DMS79 treated with DMSO at 0.1 percent for 48 hours (cell line): Measurements from ENCODE around the gene RBM43.

Source experiments
- DNase-seq: peaks from one replicate; lab custom pipeline; 2025; lab: John Stamatoyannopoulos, UW

RBM43 gene

GRCh38 chr2:151217343-151217742, 44.3 kb downstream of the RBM43 start:
- DNase-seq = no peak

- DNase-seq = no peak
These were observed 54.6 kb downstream of the RBM43 start for GRCh38 chr2:151207100-151207499.

GRCh38 chr2:151206446-151206968, 55.2 kb downstream of the RBM43 start:
- no peak for DNase-seq

GRCh38 chr2:151205571-151205970, 56.1 kb downstream of the RBM43 start:
- no peak for DNase-seq

- no peak for DNase-seq
These were observed 56.9 kb downstream of the RBM43 start for GRCh38 chr2:151204756-151205155.

GRCh38 chr2:151200844-151201243, 60.8 kb downstream of the RBM43 start:
- DNase-seq = no peak

GRCh38 chr2:151200277-151200676, 61.4 kb downstream of the RBM43 start:
- DNase-seq = no peak

- DNase-seq = no peak
These were observed 63.0 kb downstream of the RBM43 start for GRCh38 chr2:151198645-151199044.
